SU-DHL-6 (cell line): ENCODE data around the gene GOPC.

ENCODE experiments used
- H2AFZ ChIP-seq: fragments of 200-600 bp; sonication (generic); 2 replicates; pipeline ENCODE4 v1.6.1; 2014; ENCODE audit warnings: low read depth, mild to moderate bottlenecking, moderate library complexity, mixed read lengths, antibody characterized with exemption, low read length; ENCODE audit not compliant: severe bottlenecking
- H3F3A ChIP-seq: fragments of 200-600 bp; shearing (Covaris generic); 2 replicates; pipeline ENCODE4 v1.6.0; 2016; ENCODE audit warnings: antibody characterized with exemption, mild to moderate bottlenecking; ENCODE audit not compliant: insufficient read depth
- H3K27ac ChIP-seq: fragments of 200-600 bp; sonication (generic); 2 replicates; pipeline ENCODE4 v1.5.1; 2016; ENCODE audit warnings: low read depth, mild to moderate bottlenecking, low read length, moderate library complexity, mixed read lengths
- H3K27me3 ChIP-seq: fragments of 200-600 bp; sonication (generic), shearing (Covaris generic); 2 replicates; pipeline ENCODE4 v1.6.0; 2014; ENCODE audit warnings: mild to moderate bottlenecking, low read length
- H3K36me3 ChIP-seq: fragments of 200-600 bp; sonication (generic); 2 replicates; pipeline ENCODE4 v1.6.1; 2014; ENCODE audit warnings: mild to moderate bottlenecking, low read length, mixed read lengths
- H3K4me2 ChIP-seq: fragments of 300-600, 200-600 bp; shearing (Covaris generic), sonication (generic); 2 replicates; pipeline ENCODE4 v1.6.0; 2014; ENCODE audit warnings: low read length, low read depth, mild to moderate bottlenecking; ENCODE audit not compliant: poor library complexity, severe bottlenecking
- H3K4me3 ChIP-seq: fragments of 200-600 bp; sonication (generic); 2 replicates; pipeline ENCODE4 v1.5.1; 2014; ENCODE audit warnings: antibody characterized with exemption, low read length, mild to moderate bottlenecking, mixed read lengths; ENCODE audit not compliant: insufficient read depth, poor library complexity, severe bottlenecking
- H3K79me2 ChIP-seq: fragments of 200-600 bp; sonication (generic); 2 replicates; pipeline ENCODE4 v1.6.1; 2014; ENCODE audit warnings: mild to moderate bottlenecking, low read length, moderate library complexity; ENCODE audit not compliant: insufficient read depth
- H3K9ac ChIP-seq: fragments of 200-600 bp; sonication (generic); 2 replicates; pipeline ENCODE4 v1.7.0; 2014; ENCODE audit warnings: mild to moderate bottlenecking, low read length
- H3K9me2 ChIP-seq: fragments of 200-600 bp; sonication (generic); replicated peaks from 2 replicates; pipeline ENCODE4 v1.6.1; 2014; ENCODE audit warnings: low read length; ENCODE audit not compliant: insufficient read depth
- H3K9me3 ChIP-seq: fragments of 200-600 bp; sonication (generic); 2 replicates; pipeline ENCODE4 v1.6.1; 2014; ENCODE audit warnings: low read length, mixed read lengths; ENCODE audit not compliant: insufficient read depth
- H4K20me1 ChIP-seq: fragments of 200-600 bp; sonication (generic); 2 replicates; pipeline ENCODE4 v1.6.1; 2014; ENCODE audit warnings: low read depth, mild to moderate bottlenecking, antibody characterized with exemption, low read length, moderate library complexity, mixed read lengths
- CTCF ChIP-seq: fragments of 200-600 bp; sonication (generic); IDR thresholded peaks from one replicate; pipeline ENCODE4 v1.5.1; 2017; ENCODE audit warnings: antibody characterized with exemption, mild to moderate bottlenecking, low read length, moderate library complexity; ENCODE audit not compliant: insufficient read depth, poor library complexity, severe bottlenecking
- EZH2phosphoT487 ChIP-seq: fragments of 200-600 bp; sonication (generic), shearing (Covaris generic); conservative IDR thresholded peaks from 2 replicates; pipeline ENCODE4 v1.6.1; 2018; ENCODE audit warnings: mild to moderate bottlenecking, antibody characterized with exemption, low read length, moderate library complexity, mixed read lengths

GOPC gene

GRCh38 chr6:117615750-117616390 is 13.6 kb upstream of the GOPC start:
- H3K27me3 ChIP-seq = no peaks in the 10 kb centered on the region
- H3K9ac ChIP-seq = no peak overlapping the region
- H3K36me3 ChIP-seq = no peaks in the 10 kb centered on the region
- H4K20me1 ChIP-seq = no peaks in the 10 kb centered on the region
- no peaks in the 10 kb centered on the region for H3K9me2 ChIP-seq
- no peaks in the 10 kb centered on the region for H3F3A ChIP-seq
- no peak overlapping the region for H3K27ac ChIP-seq
- no peak overlapping the region for H3K4me2 ChIP-seq
- TF ChIP-seq EZH2phosphoT487 (no peak), CTCF (no peak)
- no peak overlapping the region for H2AFZ ChIP-seq
- H3K4me3 ChIP-seq = no peak overlapping the region
- H3K9me3 ChIP-seq = no peaks in the 10 kb centered on the region
- H3K79me2 ChIP-seq = no peaks in the 10 kb centered on the region

- Histone ChIP-seq H3K36me3 (no peaks in the 10 kb centered on the region), H3K27me3 (no peaks in the 10 kb centered on the region), H2AFZ (no peak overlapping the region), H3K4me3 (no peak overlapping the region), H3F3A (no peaks in the 10 kb centered on the region), H4K20me1 (no peaks in the 10 kb centered on the region), H3K79me2 (no peaks in the 10 kb centered on the region), H3K4me2 (no peak overlapping the region), H3K9ac (no peak overlapping the region), H3K27ac (no peak overlapping the region), H3K9me3 (no peaks in the 10 kb centered on the region), H3K9me2 (no peaks in the 10 kb centered on the region)
- TF ChIP-seq CTCF (no peak), EZH2phosphoT487 (no peak)
Observed at GRCh38 chr6:117613920-117614560, 11.7 kb upstream of the GOPC start.

- no peak for TF ChIP-seq CTCF
- Histone ChIP-seq H3F3A (peaks cover 9% of the 10 kb centered on the region; the same call in 1 of the 2 replicates), H3K9me2 (no peaks in the 10 kb centered on the region), H3K4me2 (no peak overlapping the region), H3K27me3 (no peaks in the 10 kb centered on the region), H3K4me3 (no peak overlapping the region), H3K27ac (no peak overlapping the region), H3K36me3 (no peaks in the 10 kb centered on the region), H2AFZ (no peak overlapping the region), H3K9me3 (no peaks in the 10 kb centered on the region), H4K20me1 (no peaks in the 10 kb centered on the region), H3K79me2 (no peaks in the 10 kb centered on the region), H3K9ac (no peak overlapping the region)
Observed at GRCh38 chr6:117607511-117607910, 5.2 kb upstream of the GOPC start.
